ENCODE measurements around the gene KLF11.

DNA sequence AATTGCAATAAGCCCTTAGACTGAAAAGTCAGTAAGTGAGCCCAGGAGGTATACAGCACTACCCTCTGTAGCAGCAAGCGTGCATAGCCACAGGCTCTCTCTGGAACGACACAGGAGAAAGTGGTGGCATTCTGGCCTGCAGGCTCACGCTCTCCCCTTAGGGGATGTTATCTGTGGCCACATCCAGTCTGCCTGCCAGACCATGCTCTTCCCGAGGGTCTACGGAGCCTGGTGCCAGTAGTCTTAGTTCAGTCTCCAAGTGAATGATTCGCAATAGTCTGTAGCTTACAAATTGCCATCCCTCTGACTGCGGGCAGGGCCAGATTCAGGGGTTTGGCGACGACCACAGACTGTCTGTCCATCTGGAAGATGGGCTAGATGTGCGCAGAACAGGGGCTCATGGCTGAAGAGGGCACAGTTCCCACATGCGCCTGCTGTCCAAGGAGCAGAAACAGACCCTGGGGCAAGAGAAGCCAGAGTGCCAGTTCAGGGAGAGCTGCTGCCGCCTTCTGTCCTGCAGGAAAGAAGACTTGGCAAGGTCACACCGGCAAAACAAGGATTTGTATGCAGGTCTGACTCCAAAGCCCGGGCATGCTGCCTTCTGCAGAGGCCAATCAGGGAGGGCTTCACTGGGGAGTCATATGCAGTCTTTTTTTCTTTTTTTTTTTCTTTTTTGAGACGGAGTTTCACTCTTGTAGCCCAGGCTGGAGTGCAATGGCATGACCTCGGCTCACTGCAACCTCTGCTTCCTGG lies 3.5 kb upstream of the KLF11 start:
- no peak for TF ChIP-seq EZH2 (IDR thresholded peaks at IDR 0.05; ENCODE audit: insufficient read depth, poor library complexity, severe bottlenecking)
- TF ChIP-seq EZH2phosphoT487 (IDR thresholded peaks at IDR 0.05; ENCODE audit: insufficient read depth, low read depth) = no peak

All from GM23248 (cell line).